ENCODE measurements around the gene MAGEC2. TPM values are rescaled to one million over a fixed set of nuclear protein-coding genes. Genes with fewer than 3 reads are reported as not detected.

The MAGEC2 gene, protein sequence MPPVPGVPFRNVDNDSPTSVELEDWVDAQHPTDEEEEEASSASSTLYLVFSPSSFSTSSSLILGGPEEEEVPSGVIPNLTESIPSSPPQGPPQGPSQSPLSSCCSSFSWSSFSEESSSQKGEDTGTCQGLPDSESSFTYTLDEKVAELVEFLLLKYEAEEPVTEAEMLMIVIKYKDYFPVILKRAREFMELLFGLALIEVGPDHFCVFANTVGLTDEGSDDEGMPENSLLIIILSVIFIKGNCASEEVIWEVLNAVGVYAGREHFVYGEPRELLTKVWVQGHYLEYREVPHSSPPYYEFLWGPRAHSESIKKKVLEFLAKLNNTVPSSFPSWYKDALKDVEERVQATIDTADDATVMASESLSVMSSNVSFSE
- total RNA-seq (10 to 100 TPM; 52.8 to 58.5 TPM), polyA plus RNA-seq (ENCODE audit: insufficient read depth, low read depth, low replicate concordance) (43.6 TPM)
- long read RNA-seq, donor 1, transcript MAGEC2-201 (3 exons, 1,991 nt) = major isoform, 6 of 6 reads
- long read RNA-seq, donor 1, partial matches to known transcripts = 0 of 6 reads
- long read RNA-seq, donor 1, other reads (novel, unspliced or antisense) = 0 of 6 reads
- long read RNA-seq, donor 2, partial matches to known transcripts = 0 of 2 reads
- long read RNA-seq, donor 2, other reads (novel, unspliced or antisense) = 0 of 2 reads

DNA sequence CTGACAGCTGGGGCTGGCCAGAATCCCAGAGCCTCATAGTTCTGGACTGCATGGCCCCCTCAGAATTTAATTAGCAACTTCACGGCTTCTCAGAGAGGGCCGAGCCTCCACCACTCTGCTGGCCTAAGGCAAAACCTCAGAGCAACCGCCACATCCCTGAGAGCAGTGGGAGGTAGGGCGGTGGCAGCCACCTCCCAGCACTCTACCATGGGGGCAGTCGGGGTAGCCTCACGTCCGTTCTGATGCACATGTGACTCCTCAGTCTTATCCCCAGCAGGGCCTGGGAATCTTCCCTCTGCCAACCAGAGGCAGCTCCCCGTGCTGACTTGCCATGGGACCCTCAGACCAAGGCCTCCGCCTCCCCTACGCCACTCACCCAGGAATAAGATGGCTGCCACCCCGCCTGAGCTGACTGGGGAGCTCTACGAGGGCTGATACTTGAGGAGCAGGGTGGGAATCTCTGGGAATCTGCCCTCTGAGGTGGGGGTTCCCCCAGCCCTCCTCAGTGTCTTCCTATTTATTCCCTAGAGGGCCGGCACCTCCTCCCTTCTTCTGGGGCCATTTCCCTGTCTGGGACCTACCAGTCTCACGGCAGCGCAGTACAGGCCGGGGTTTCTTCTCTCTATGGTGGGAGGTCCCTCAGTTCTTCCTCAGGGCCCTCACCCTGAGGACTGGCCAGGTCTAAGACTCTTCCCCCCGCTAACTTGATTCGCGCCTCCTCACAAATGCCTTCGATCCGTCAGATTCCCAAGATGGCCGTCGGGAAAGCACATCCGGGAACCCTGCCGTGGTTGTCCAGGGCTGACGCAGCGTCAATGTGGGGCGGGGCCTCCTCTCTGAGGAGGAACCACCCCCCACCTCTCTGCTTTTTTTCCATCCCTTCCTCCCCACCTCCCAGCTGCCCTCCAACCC, at the start of gene MAGEC2:
TSS of gene MAGEC2 (minus strand) at position 769 of the 912 bp plus-strand sequence. CDS start 1,303 bp downstream, outside the sequence.
- peak; percentile 60 for DNase-seq
- Histone ChIP-seq H3K27ac (no peak within 1 kb of the TSS), H3K27me3 (no peaks in the 10 kb centered on the region), H3K9me3 (no peaks in the 10 kb centered on the region), H3K4me3 (peak within 1 kb of the TSS; percentile 15 to 20), H3K4me1 (no peaks in the 10 kb centered on the region), H3K36me3 (ENCODE audit: low read depth, missing control alignments) (no peaks in the 10 kb centered on the region)
- intact Hi-C loops (cut with DNase I; ENCODE audit: low total_unique reads) = no loop called here
- TF ChIP-seq, protein P1, sequence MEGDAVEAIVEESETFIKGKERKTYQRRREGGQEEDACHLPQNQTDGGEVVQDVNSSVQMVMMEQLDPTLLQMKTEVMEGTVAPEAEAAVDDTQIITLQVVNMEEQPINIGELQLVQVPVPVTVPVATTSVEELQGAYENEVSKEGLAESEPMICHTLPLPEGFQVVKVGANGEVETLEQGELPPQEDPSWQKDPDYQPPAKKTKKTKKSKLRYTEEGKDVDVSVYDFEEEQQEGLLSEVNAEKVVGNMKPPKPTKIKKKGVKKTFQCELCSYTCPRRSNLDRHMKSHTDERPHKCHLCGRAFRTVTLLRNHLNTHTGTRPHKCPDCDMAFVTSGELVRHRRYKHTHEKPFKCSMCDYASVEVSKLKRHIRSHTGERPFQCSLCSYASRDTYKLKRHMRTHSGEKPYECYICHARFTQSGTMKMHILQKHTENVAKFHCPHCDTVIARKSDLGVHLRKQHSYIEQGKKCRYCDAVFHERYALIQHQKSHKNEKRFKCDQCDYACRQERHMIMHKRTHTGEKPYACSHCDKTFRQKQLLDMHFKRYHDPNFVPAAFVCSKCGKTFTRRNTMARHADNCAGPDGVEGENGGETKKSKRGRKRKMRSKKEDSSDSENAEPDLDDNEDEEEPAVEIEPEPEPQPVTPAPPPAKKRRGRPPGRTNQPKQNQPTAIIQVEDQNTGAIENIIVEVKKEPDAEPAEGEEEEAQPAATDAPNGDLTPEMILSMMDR (IDR thresholded peaks at IDR 0.05) = no peak
- TF ChIP-seq POLR2A (IDR thresholded peaks at IDR 0.05) = no peak
- WGBS, 2 donors = 66 to 86% methylated on average over 18 to 19 of the region's 28 CpGs

DNA sequence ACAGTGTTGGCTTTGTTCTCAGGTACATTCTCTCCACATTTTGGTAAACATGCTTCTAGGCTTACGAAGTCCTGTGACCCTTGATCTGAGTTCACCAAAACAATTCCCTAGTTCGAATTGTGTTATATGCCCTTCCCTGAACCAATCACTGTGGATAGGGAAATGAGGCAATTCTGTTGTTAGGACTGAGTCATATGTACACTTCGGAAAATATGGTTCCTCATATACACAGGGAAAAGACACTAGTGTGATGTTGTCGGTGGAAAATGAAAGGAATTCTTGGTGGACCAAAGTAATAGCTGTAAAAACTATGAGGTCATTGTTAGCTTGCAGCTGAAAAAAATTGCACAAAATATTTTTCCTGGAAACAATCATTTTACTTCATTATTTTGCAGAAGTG, 46.6 kb upstream of the MAGEC2 start:
- 79 to 89% methylated on average over 4 of the region's 4 CpGs for WGBS, 2 donors
- no peak for TF ChIP-seq POLR2A (IDR thresholded peaks at IDR 0.05)
- TF ChIP-seq, protein P1 (IDR thresholded peaks at IDR 0.05) = no peak
- Histone ChIP-seq H3K36me3 (ENCODE audit: low read depth, missing control alignments) (no peaks in the 10 kb centered on the region), H3K4me3 (no peak overlapping the region), H3K27ac (no peak overlapping the region), H3K27me3 (no peaks in the 10 kb centered on the region), H3K4me1 (no peaks in the 10 kb centered on the region), H3K9me3 (no peaks in the 10 kb centered on the region)
- intact Hi-C loops (cut with DNase I; ENCODE audit: low total_unique reads) = no loop called here
- no peak for DNase-seq

DNA sequence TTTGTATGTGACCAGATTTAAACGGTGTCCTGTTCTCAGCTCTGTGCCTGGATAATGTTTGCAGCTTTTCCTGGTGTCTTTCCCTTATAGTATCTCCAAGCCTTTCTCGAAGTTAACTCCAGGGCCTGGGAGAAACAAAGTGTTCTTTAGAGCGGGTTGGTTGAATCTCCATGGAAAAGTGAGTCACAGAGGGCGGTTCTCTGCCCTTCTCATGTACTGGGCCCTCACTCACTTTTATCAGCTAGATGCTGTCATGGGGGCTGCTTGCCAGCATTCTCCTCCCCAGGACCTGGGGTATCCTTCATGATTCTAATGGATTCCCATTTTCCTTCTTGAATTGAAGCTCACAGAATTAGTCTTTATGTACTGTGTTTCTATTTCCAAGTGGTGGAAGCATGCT, 46.1 kb upstream of the MAGEC2 start:
- TF ChIP-seq, protein P1 (IDR thresholded peaks at IDR 0.05) = no peak
- 80 to 90% methylated on average over 3 to 4 of the region's 4 CpGs for WGBS, 2 donors
- intact Hi-C loops (cut with DNase I; ENCODE audit: low total_unique reads) = no loop called here
- Histone ChIP-seq H3K36me3 (ENCODE audit: low read depth, missing control alignments) (no peaks in the 10 kb centered on the region), H3K9me3 (no peaks in the 10 kb centered on the region), H3K4me3 (no peak overlapping the region), H3K27me3 (no peaks in the 10 kb centered on the region), H3K27ac (no peak overlapping the region), H3K4me1 (no peaks in the 10 kb centered on the region)
- DNase-seq = no peak

DNA sequence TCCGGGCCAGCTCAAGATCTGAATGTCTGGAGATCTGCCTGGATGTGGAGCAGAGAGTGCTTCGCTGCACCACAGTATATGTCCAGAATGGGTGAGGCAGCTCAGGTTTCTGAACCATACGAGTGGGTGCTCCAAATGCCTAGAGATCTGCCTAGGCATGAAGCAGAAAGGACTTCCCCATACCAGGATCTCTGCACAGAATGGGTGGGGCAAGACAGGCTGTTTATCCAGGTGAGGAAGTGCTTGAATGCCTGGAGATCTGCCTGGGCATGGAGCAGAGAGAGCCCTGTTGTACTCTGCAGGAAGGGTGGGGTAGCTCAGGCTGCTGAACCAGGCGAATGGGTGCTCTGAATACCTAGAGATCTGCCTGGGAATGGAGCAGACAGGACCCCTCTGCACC, 45.4 kb upstream of the MAGEC2 start:
- WGBS, 2 donors = 92% methylated on average over 2 of the region's 4 CpGs; no CpG with 5 or more reads in 1 of the 2 donors
- no peaks in the 10 kb centered on the region for H3K4me1 ChIP-seq
- DNase-seq = no peak
- no peaks in the 10 kb centered on the region for H3K9me3 ChIP-seq
- TF ChIP-seq, protein P1 (IDR thresholded peaks at IDR 0.05) = no peak
- TF ChIP-seq POLR2A (IDR thresholded peaks at IDR 0.05) = no peak
- H3K4me3 ChIP-seq = no peak overlapping the region
- intact Hi-C loops (cut with DNase I; ENCODE audit: low total_unique reads) = no loop called here
- no peaks in the 10 kb centered on the region for H3K27me3 ChIP-seq
- no peaks in the 10 kb centered on the region for H3K36me3 ChIP-seq (ENCODE audit: low read depth, missing control alignments)
- no peak overlapping the region for H3K27ac ChIP-seq
